ENCODE measurements around the gene PTGIR. TPM values are rescaled to one million over a fixed set of nuclear protein-coding genes. Genes with fewer than 3 reads are reported as not detected.

PTGIR gene
- total RNA-seq (2014; rRNA removed) = not detected in 2 replicates
- polyA plus RNA-seq (2012) = 0.06 TPM

GRCh38 chr19:46624958-46625661, at the start of gene PTGIR:
Gene PTGIR (minus strand): TSS chr19:46625089. CDS start chr19:46624225, 864 bp downstream.
- DNase-seq (ENCODE audit: low read depth) = no peak

- no peak for DNase-seq (ENCODE audit: low read depth)
Measured at GRCh38 chr19:46670813-46671212, 45.9 kb upstream of the PTGIR start.

DNA sequence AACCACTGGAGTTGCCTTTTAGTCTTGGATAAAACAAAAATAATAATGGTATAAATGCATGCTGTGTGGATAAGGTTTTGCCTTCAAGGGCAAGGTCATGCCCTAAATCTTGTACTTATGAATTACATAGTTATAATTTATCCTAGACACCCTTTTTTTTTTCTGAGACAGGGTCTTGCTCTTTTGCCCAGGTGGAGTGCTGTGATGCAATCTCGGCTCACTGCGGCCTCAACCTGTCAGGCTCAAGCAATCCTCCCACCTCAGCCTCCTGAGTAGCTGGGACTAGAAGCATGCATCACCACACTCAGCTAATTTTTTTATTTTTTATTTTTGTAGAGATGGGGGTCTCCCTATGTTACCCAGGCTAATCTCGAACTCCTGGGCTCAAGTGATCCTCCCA, 43.8 kb upstream of the PTGIR start:
- DNase-seq (ENCODE audit: low read depth) = no peak

- DNase-seq (ENCODE audit: low read depth) = no peak
Measured at GRCh38 chr19:46665072-46665471, 40.2 kb upstream of the PTGIR start.

GRCh38 chr19:46661735-46662592, 37.1 kb upstream of the PTGIR start:
- peak; percentile 82 for DNase-seq (ENCODE audit: low read depth)

GRCh38 chr19:46661020-46661731, 36.3 kb upstream of the PTGIR start, which contains the start of gene DACT3:
Gene DACT3 (minus strand): TSS chr19:46661182. CDS start chr19:46661064, 118 bp downstream.
- DNase-seq (ENCODE audit: low read depth) = peak; percentile 100

DNA sequence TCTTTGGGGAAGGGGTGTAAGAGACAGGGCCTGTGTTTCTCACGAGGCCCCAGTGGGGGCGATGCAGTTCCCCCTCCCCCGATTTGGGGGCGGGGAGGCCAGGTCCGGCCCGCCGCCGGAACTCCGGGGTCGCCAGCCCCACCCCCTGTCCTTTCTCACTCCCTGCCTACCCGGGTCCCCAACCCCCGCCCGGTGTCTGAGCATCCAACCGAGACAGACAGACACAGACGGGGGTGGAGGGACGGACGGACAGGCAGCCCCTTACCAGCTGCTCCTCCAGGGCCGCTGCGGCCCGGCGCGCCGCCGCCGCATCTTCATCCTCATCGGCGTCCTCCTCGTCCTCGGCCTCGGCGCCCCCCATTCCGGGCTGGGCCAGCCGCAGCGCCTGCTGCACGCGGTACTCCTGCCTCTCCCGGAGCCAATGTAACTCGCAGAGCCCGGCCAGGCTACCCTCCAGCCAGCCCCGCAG, 35.7 kb upstream of the PTGIR start:
- DNase-seq (ENCODE audit: low read depth) = no peak

DNA sequence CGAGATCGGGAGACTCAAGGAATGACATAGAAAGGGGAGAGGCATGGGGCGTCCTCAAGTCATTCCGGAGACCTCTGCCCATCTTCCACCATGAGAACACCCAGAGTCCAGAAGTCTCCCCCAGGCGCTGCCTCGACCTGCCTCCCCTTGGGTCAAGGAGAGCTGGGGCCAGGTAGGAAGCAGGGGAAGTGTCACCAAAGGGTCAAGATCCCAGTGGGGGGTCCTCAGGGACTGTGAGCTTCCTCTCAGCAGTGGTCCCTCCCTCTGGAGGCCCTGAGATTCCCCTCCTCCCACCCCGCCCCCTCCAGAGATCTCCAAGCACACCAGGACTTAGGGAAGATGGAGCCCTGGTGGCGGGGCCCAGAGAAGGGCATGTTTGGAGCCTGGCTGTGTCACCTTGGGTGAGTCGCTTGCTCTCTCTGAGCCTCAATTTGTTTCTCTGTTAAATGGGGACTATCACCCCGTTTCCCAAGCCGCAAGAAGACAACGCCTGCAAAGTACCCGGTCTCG, 35.2 kb upstream of the PTGIR start:
- no peak for DNase-seq (ENCODE audit: low read depth)

DNA sequence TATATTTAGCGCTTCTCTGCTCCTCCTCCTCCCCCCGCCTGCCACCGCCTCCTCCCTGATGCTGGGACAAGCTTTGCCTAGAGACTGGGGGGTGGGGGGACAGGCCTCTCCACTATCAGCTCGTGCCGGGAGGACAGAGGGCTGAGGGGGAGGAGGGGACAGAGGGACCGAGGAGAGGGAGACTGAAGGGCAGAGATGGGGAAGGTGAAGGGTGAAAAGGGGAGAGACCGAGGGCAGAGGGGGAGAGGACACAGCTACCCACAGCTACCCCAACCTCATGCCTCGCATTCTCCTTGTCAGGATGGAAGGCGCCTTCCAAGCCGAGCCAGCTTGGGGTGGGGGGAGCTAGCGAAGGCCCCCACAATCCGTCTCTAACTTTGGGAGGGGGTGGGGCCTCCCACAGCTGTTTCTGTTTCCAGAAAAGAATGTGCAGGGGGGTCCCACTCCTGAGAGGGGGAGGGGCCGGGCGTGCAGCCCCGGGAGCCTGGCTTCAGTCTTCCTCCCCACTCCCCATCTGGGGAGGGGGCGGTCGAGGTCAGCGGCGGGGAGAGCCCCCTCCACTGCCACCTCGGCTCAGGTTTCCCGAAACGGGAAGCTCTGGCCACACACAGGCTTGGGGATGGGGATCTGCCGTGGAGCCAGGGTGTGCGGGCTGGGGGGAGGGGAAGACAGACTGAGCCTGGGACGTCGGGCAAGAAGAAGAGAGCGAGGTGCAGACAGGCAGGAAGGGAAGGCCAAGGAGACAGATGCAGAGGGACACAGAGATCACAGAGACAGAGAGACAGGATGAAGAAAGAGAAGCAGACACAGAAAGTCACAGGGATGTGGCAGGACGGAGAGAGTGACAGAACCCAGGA, 34.5 kb upstream of the PTGIR start:
- no peak for DNase-seq (ENCODE audit: low read depth)

- no peak for DNase-seq (ENCODE audit: low read depth)
Measured at GRCh38 chr19:46656541-46656940, 31.7 kb upstream of the PTGIR start.

DNA sequence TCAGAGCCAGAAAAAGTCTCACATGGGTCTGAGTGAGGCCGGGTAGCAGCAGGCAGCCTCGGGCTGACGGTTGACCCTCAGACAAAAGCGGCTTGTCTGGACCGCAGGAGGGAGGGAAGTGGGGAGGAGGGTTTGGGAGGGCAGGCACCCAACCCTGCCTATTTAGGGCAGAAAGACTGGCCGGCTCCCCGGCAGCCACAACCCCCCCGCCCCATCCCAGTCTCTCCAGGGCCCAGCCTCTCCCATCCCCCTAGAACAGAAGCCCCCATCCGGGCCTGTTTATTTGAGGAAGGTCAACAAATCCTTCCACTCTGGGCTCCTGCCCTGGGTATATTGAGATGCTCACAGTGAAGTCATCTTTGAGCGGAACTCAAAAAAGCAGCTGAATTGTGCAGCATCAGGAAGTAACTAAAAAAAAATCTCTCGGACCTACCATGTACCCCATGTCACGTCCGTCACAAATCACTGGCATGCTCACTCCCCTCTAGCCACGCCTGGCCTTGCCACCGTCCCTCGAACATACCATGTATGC, 29.8 kb upstream of the PTGIR start:
- DNase-seq (ENCODE audit: low read depth) = no peak

DNA sequence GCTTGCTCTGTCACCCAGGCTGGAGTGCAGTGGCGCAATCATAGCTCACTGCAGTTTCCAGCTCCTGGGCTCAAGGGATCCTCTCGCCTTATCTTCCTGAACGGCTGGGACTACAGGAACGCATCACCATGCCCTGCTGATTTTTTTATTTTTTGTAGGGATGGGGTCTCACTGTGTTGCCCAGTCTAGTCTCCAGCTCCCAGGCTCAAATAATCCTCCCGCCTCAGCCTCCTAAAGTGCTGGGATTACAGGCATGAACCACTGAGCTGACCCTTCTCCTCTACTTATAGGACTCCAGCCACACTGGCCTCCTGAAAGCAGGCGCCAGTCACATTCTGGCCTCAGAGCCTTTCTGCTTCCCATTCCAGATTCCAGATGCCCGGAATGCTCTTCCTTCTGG, 25.6 kb upstream of the PTGIR start:
- no peak for DNase-seq (ENCODE audit: low read depth)

DNA sequence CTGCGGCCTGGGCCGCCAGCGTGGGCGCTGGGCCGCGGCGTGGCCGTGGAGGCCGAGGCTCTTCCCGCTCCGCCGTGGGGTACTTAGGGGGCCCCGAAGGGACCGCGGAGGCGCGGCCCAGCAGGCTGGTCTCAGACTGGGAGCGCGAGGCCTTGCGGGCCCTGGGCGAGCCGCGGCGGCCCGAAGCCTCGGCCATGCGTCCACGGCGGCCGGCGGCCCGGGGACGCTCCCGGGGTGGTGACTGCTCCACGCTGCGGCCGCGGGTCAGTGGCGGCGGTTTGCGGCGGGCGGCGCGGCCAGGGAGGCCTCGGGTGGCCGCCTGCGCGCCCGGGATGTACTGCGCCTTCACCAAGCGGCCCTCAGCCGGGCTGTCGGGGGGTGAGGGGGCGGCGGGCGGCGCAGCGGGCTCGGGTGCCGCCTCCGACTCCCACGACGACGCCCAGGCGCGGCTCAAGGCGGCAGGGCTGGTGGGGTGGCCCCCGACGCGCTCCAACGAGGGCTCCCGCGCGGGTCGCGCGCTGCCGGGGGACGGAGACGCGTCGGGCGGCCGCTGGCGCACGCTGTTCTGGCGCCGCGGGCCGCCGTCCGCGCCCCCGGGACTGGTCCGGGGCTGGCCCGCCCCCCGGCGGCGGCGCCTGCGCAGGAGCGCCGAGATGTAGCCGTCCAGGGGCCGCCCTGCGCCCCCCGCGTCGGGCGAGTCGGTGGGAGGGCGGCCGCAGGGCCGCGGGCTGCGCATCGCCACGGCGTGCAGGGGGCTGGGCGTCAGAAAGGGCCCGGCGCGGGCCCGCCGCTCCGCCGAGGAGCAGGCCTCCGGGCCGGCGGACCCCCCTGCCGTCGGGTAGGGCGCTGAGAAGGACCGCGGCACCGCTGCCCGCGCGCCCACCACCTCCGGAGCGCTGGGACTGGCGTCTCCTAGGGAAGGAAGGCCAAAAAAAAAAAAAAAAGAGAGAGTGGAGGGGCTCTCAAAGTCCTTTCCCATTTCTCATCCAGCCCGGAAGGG, 24.4 kb upstream of the PTGIR start:
- DNase-seq (ENCODE audit: low read depth) = no peak

DNA sequence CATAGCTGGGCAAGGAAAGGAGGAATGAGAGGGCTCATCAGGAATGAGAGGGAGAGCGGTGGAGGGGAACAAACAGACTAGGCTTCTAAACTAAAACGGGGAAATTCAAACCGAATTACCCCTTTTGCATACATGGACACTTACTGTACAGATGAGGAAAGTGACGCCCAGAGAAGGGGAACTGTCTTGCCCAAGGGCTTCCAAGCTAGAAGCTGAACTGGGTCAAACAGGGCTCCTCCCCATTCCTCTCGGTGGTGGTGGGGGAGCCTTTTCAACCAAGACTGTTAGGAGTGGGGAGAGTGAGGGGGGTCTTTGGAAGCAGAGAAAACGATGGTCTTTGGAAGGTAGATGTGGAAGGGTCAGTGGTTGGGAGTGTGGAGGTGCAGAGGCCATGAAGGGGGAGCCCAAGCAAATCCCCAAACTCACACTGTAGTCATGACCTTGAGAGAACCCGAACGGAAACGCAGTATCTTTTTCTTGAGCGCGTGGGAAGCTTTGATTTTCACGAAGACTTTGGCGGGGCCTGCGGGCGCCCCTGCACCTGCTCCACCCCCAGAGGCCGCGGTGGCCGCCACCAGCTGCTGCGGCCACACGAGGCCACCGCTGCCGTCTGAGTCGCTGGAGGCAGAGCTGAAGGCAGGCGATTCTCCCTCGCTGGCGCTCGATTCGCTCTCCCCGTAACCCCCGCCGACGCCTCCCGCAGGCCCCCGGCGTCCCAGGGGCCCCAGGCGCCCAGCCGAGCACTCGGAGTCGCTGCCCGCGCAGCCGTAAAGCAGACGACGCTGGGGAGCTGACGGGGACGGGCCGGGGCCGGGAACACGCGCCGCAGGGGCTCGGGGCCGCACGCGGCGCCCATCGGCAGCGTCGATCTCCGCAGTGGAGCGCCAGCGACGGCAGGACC, 23.4 kb upstream of the PTGIR start:
- DNase-seq (ENCODE audit: low read depth) = no peak

- DNase-seq (ENCODE audit: low read depth) = no peak
Measured at GRCh38 chr19:46646402-46646801, 21.5 kb upstream of the PTGIR start.

GRCh38 chr19:46644720-46645119, 19.8 kb upstream of the PTGIR start:
- no peak for DNase-seq (ENCODE audit: low read depth)

- no peak for DNase-seq (ENCODE audit: low read depth)
Measured at GRCh38 chr19:46640656-46641055, 15.8 kb upstream of the PTGIR start.

Data from LHCN-M2 (cell line).